HEK293T (cell line): Measurements from ENCODE around the gene ORC1.

Source experiments
- ARNT ChIP-seq: fragments of 450-650 bp; IDR thresholded peaks from 2 replicates; pipeline ENCODE4 v1.6.1; 2017; ENCODE audit warnings: mild to moderate bottlenecking
- ELF4 ChIP-seq: fragments of 450-650 bp; IDR thresholded peaks from 2 replicates; pipeline ENCODE4 v1.6.1; 2017; ENCODE audit warnings: antibody characterized with exemption
- FOXA1 ChIP-seq: fragments of 450-650 bp; IDR thresholded peaks from 2 replicates; pipeline ENCODE4 v1.6.1; 2016; ENCODE audit warnings: mild to moderate bottlenecking
- FOXK2 ChIP-seq: fragments of 450-650 bp; IDR thresholded peaks from 2 replicates; pipeline ENCODE4 v1.6.1; 2016; ENCODE audit warnings: mild to moderate bottlenecking
- FOXM1 ChIP-seq: fragments of 450-650 bp; IDR thresholded peaks from 2 replicates; pipeline ENCODE4 v1.6.1; 2017; ENCODE audit warnings: mild to moderate bottlenecking, borderline replicate concordance
- LEF1 ChIP-seq: fragments of 450-650 bp; IDR thresholded peaks from 2 replicates; pipeline ENCODE4 v1.6.1; 2017; ENCODE audit warnings: mild to moderate bottlenecking, borderline replicate concordance
- SP1 ChIP-seq: fragments of 450-650 bp; IDR thresholded peaks from 2 replicates; pipeline ENCODE4 v1.6.1; 2017
- TARDBP ChIP-seq: fragments of 450-650 bp; IDR thresholded peaks from 2 replicates; pipeline ENCODE4 v1.6.1; 2016

- TF ChIP-seq FOXK2 (no peak), SP1 (no peak), TARDBP (no peak), FOXA1 (no peak), ELF4 (no peak), ARNT (no peak), FOXM1 (no peak), LEF1 (no peak)
These were observed 69.2 kb downstream of the ORC1 start for GRCh38 chr1:52334906-52335528.
